Bronchial epithelial cell (primary cell): ENCODE data around the gene LIPC. TPM values are rescaled to one million over a fixed set of nuclear protein-coding genes. Genes with fewer than 3 reads are reported as not detected.

ENCODE experiments used
- DNase-seq: peaks from one replicate; pipeline ENCODE4 v3.0.0-alpha.2; 2010; ENCODE audit warnings: low read depth
- FAIRE-seq: peaks from 2 replicates; lab custom pipeline; 2011; peaks lifted over from hg19 to GRCh38; lab: Jason Lieb, UNC
- H3K27me3 ChIP-seq: 2 replicates; pipeline ENCODE4 v1.5.1; 2011; ENCODE audit warnings: low read length; ENCODE audit not compliant: control insufficient read depth, insufficient read depth
- H3K36me3 ChIP-seq: 2 replicates; pipeline ENCODE4 v1.5.1; 2011; ENCODE audit warnings: low read length; ENCODE audit not compliant: control insufficient read depth, insufficient read depth
- H3K4me3 ChIP-seq: 2 replicates; pipeline ENCODE4 v1.5.1; 2011; ENCODE audit warnings: mild to moderate bottlenecking, low read depth, low read length, control low read depth
- CTCF ChIP-seq: IDR thresholded peaks from 2 replicates; pipeline ENCODE4 v1.5.1; 2011; ENCODE audit warnings: mild to moderate bottlenecking, moderate library complexity, low read length, control low read depth, inconsistent platforms; ENCODE audit not compliant: insufficient read depth, severe bottlenecking
- total RNA-seq: library from RNA; depleted of rRNA; stranded (reverse); fragments of >200 nt; gene quantifications from 2 replicates; pipeline ENCODE4 v1.2.1, GENCODE V29; 2014

The LIPC gene
- total RNA-seq, 1 donor from 2014 or later: 0.26 TPM

GRCh38 chr15:58448906-58449305 lies 17.1 kb downstream of the LIPC start:
- FAIRE-seq (no peak), DNase-seq (no peak)
- Histone ChIP-seq H3K4me3 (no peak overlapping the region), H3K36me3 (no peaks in the 10 kb centered on the region), H3K27me3 (no peaks in the 10 kb centered on the region)
- no peak for TF ChIP-seq CTCF

GRCh38 chr15:58451826-58452225 lies 20.0 kb downstream of the LIPC start:
- FAIRE-seq (no peak), DNase-seq (no peak)
- no peak overlapping the region for H3K4me3 ChIP-seq
- no peaks in the 10 kb centered on the region for H3K36me3 ChIP-seq
- TF ChIP-seq CTCF: no peak
- H3K27me3 ChIP-seq: no peaks in the 10 kb centered on the region

GRCh38 chr15:58452775-58453174 lies 21.0 kb downstream of the LIPC start:
- Histone ChIP-seq H3K36me3 (no peaks in the 10 kb centered on the region), H3K27me3 (no peaks in the 10 kb centered on the region), H3K4me3 (no peak overlapping the region)
- TF ChIP-seq CTCF: no peak
- FAIRE-seq (no peak), DNase-seq (no peak)

GRCh38 chr15:58453931-58454793 lies 22.4 kb downstream of the LIPC start:
- H3K27me3 ChIP-seq: no peaks in the 10 kb centered on the region
- no peak for DNase-seq
- no peak for TF ChIP-seq CTCF
- FAIRE-seq: no peak
- no peak overlapping the region for H3K4me3 ChIP-seq
- H3K36me3 ChIP-seq: no peaks in the 10 kb centered on the region

- Histone ChIP-seq H3K36me3 (no peaks in the 10 kb centered on the region), H3K4me3 (no peak overlapping the region), H3K27me3 (no peaks in the 10 kb centered on the region)
- FAIRE-seq: no peak
- no peak for TF ChIP-seq CTCF
- DNase-seq: no peak
Measured at GRCh38 chr15:58454950-58455401, 23.2 kb downstream of the LIPC start.
